GM12878 (cell line): ENCODE measurements around the gene GREB1.

Experiments used
- CHD4 ChIP-seq: fragments of 200-600 bp; sonication (generic); IDR thresholded peaks from 2 replicates; pipeline ENCODE4 v1.6.1; 2016; ENCODE audit warnings: mild to moderate bottlenecking
- CTCF ChIP-seq, 3 experiments: IDR thresholded peaks in 2 of 3; conservative IDR thresholded peaks in 1 of 3; 2 replicates each; pipeline ENCODE4 v1.5.1; 2011; ENCODE audit warnings: low read depth in 3 of 3, low read length in 3 of 3, mild to moderate bottlenecking in 3 of 3, control low read depth in 2 of 3, moderate library complexity in 2 of 3, inconsistent platforms in 1 of 3, mixed read lengths in 1 of 3; ENCODE audit not compliant: control insufficient read depth in 2 of 3, insufficient read depth in 1 of 3; ENCODE audit errors: extremely low read depth in 1 of 3
- EGR1 ChIP-seq, 2 experiments: IDR thresholded peaks; 1 replicate in 1 of 2; 2 replicates in 1 of 2; pipeline ENCODE4 v1.6.1; 2011 to 2012; ENCODE audit warnings: low read depth in 2 of 2, low read length in 2 of 2, borderline replicate concordance in 1 of 2, mild to moderate bottlenecking in 1 of 2, moderate library complexity in 1 of 2
- ETV6 ChIP-seq, 2 experiments: fragments of 450-650 bp in 1 of 2; IDR thresholded peaks in 1 of 2; conservative IDR thresholded peaks in 1 of 2; 2 replicates each; pipeline ENCODE4 v1.6.1; 2014; ENCODE audit warnings: antibody characterized with exemption in 1 of 2, borderline replicate concordance in 1 of 2, low read depth in 1 of 2, mild to moderate bottlenecking in 1 of 2, moderate library complexity in 1 of 2
- JUND ChIP-seq: IDR thresholded peaks from 2 replicates; pipeline ENCODE4 v1.6.1; 2012; ENCODE audit warnings: low read depth, mild to moderate bottlenecking, low read length, improper control_type of control experiment, moderate library complexity
- MAX ChIP-seq: IDR thresholded peaks from 2 replicates; pipeline ENCODE4 v1.6.1; 2012; ENCODE audit warnings: low read depth, low read length, improper control_type of control experiment
- NFYB ChIP-seq: IDR thresholded peaks from 2 replicates; pipeline ENCODE4 v1.6.1; 2011; ENCODE audit warnings: low read depth, mild to moderate bottlenecking, low read length, improper control_type of control experiment, moderate library complexity; ENCODE audit not compliant: insufficient read depth
- RAD21 ChIP-seq: IDR thresholded peaks from 2 replicates; pipeline ENCODE4 v1.6.1; 2011; ENCODE audit warnings: mild to moderate bottlenecking, low read depth, low read length, moderate library complexity; ENCODE audit not compliant: insufficient read depth
- RAD51 ChIP-seq: fragments of 450-650 bp; IDR thresholded peaks from 2 replicates; pipeline ENCODE4 v1.6.1; 2016; ENCODE audit warnings: moderate library complexity, mild to moderate bottlenecking, inconsistent platforms
- SMAD1 ChIP-seq: fragments of 450-650 bp; IDR thresholded peaks from 2 replicates; pipeline ENCODE4 v1.6.1; 2018; ENCODE audit warnings: mild to moderate bottlenecking, low read depth; ENCODE audit not compliant: partially characterized antibody
- YY1 ChIP-seq: IDR thresholded peaks from 2 replicates; pipeline ENCODE4 v1.6.1; 2011; ENCODE audit warnings: low read depth, mild to moderate bottlenecking, low read length
- ZNF592 ChIP-seq: fragments of 450-650 bp; IDR thresholded peaks from 2 replicates; pipeline ENCODE4 v1.6.1; 2017; ENCODE audit warnings: mild to moderate bottlenecking, moderate library complexity

GRCh38 chr2:11528228-11528627, 5.6 kb upstream of the GREB1 start:
- TF ChIP-seq YY1 (no peak), CHD4 (no peak), RAD21 (no peak), SMAD1 (no peak), CTCF (IDR thresholded peaks at IDR 0.05 in 2 of 3, conservative IDR thresholded peaks at IDR 0.05 in 1 of 3; ENCODE audit: control insufficient read depth in 2 of 3, extremely low read depth in 1 of 3, insufficient read depth in 1 of 3, low read depth in 3 of 3, low read length in 3 of 3) (no peak), JUND (no peak), RAD51 (no peak), NFYB (no peak), EGR1 (IDR thresholded peaks at IDR 0.05; ENCODE audit: borderline replicate concordance in 1 of 2, low read depth in 2 of 2, low read length in 2 of 2) (no peak), MAX (no peak), ZNF592 (no peak), ETV6 (conservative IDR thresholded peaks at IDR 0.05 in 1 of 2, IDR thresholded peaks at IDR 0.05 in 1 of 2; ENCODE audit: borderline replicate concordance in 1 of 2, low read depth in 1 of 2) (no peak)
